H1 (cell line): ENCODE results near the gene NKPD1. TPM values are rescaled to one million over a fixed set of nuclear protein-coding genes. Genes with fewer than 3 reads are reported as not detected.
A peak's percentile ranks its signal among the peaks of the same experiment; 100 is the strongest.

Experiments
- CTCF ChIA-PET: fragments of 300-600 bp; sonication (Branson Sonifier 250); formaldehyde crosslinking; loops from one replicate; lab custom pipeline; 2021; ENCODE audit not compliant: partially characterized antibody; lab: Charles Lee
- POLR2A ChIA-PET: fragments of 300-600 bp; sonication (Branson Sonifier 250); formaldehyde crosslinking; loops from one replicate; lab custom pipeline; 2021; ENCODE audit warnings: inconsistent platforms; ENCODE audit not compliant: partially characterized antibody; lab: Charles Lee
- DNase-seq, 2 experiments: peaks; one replicate each; pipeline versions ENCODE4 v3.0.0 to v3.0.0-alpha.2; 2010 to 2022; ENCODE audit warnings: low spot score in 2 of 2, low read depth in 1 of 2, mixed read lengths in 1 of 2
- FAIRE-seq: peaks from 2 replicates; lab custom pipeline; 2011; peaks lifted over from hg19 to GRCh38; lab: Jason Lieb, UNC
- H2AFZ ChIP-seq: 2 replicates; pipeline ENCODE4 v1.8.1; 2012; ENCODE audit warnings: low read length, inconsistent platforms
- H2AK5ac ChIP-seq: 2 replicates; pipeline ENCODE4 v1.6.1; 2013; ENCODE audit warnings: low read depth, low read length
- H2BK120ac ChIP-seq: replicated peaks from 2 replicates; pipeline ENCODE3; 2013; ENCODE audit warnings: low read depth, low read length, inconsistent platforms
- H2BK12ac ChIP-seq: 2 replicates; pipeline ENCODE4 v1.6.1; 2013; ENCODE audit warnings: low read depth, low read length
- H2BK15ac ChIP-seq: 2 replicates; pipeline ENCODE4 v1.6.1; 2013; ENCODE audit warnings: low read length
- H2BK20ac ChIP-seq: 2 replicates; pipeline ENCODE4 v1.6.1; 2013; ENCODE audit warnings: low read length
- H2BK5ac ChIP-seq: 2 replicates; pipeline ENCODE4 v1.6.1; 2013; ENCODE audit warnings: low read depth, low read length
- H3K14ac ChIP-seq: 2 replicates; pipeline ENCODE4 v1.6.1; 2013; ENCODE audit warnings: inconsistent platforms; ENCODE audit not compliant: insufficient read length
- H3K18ac ChIP-seq: 2 replicates; pipeline ENCODE4 v1.6.1; 2013; ENCODE audit warnings: low read length; ENCODE audit errors: extremely low read depth
- H3K23ac ChIP-seq: 2 replicates; pipeline ENCODE4 v1.6.1; 2013; ENCODE audit warnings: inconsistent platforms; ENCODE audit not compliant: insufficient read length
- H3K23me2 ChIP-seq: 2 replicates; pipeline ENCODE4 v1.6.1; 2013; ENCODE audit warnings: low read depth, low read length
- H3K27ac ChIP-seq: 2 replicates; pipeline ENCODE4 v1.6.1; 2011; ENCODE audit warnings: low read depth, low read length, inconsistent platforms
- H3K27me3 ChIP-seq, 4 experiments: replicated peaks in 1 of 4; 1 replicate in 1 of 4; 2 replicates in 3 of 4; pipeline versions ENCODE4 v1.6.1 to v1.8.1; 2011 to 2013; ENCODE audit warnings: low read length in 3 of 4, mild to moderate bottlenecking in 3 of 4, inconsistent platforms in 2 of 4, mixed read lengths in 2 of 4, moderate library complexity in 1 of 4; ENCODE audit not compliant: control insufficient read depth in 3 of 4, insufficient read depth in 3 of 4; ENCODE audit errors: extremely low read depth in 1 of 4
- H3K36me3 ChIP-seq, 4 experiments: 2 replicates each; pipeline versions ENCODE4 v1.6.1 to v1.8.1; 2011 to 2013; ENCODE audit warnings: mild to moderate bottlenecking in 4 of 4, low read length in 3 of 4, moderate library complexity in 2 of 4, control low read depth in 1 of 4, inconsistent platforms in 1 of 4; ENCODE audit not compliant: insufficient read depth in 4 of 4, control insufficient read depth in 2 of 4
- H3K4ac ChIP-seq: replicated peaks from 2 replicates; pipeline ENCODE3; 2013; ENCODE audit warnings: low read length, low read depth, mixed read lengths, inconsistent platforms; ENCODE audit not compliant: insufficient read length
- H3K4me1 ChIP-seq, 4 experiments: replicated peaks in 1 of 4; 1 replicate in 1 of 4; 2 replicates in 3 of 4; pipeline versions ENCODE4 v1.6.1 to v1.8.1; 2011 to 2013; ENCODE audit warnings: low read length in 3 of 4, inconsistent platforms in 2 of 4, mixed read lengths in 1 of 4; ENCODE audit not compliant: insufficient read depth in 4 of 4, control insufficient read depth in 3 of 4
- H3K4me2 ChIP-seq, 2 experiments: 2 replicates each; pipeline versions ENCODE4 v1.6.1 to v1.8.1; 2011 to 2013; ENCODE audit warnings: low read depth in 2 of 2, low read length in 2 of 2, control low read depth in 1 of 2, inconsistent platforms in 1 of 2, mild to moderate bottlenecking in 1 of 2; ENCODE audit not compliant: insufficient read depth in 1 of 2
- H3K4me3 ChIP-seq, 4 experiments: fragments of 200-600, 300-600 bp in 1 of 4; sonication (generic), shearing (Covaris generic), sonication (Bioruptor Twin) in 1 of 4; 2 replicates each; pipeline versions ENCODE4 v1.5.1 to v1.8.1; 2011 to 2016; ENCODE audit warnings: low read length in 4 of 4, low read depth in 3 of 4, control low read depth in 2 of 4, inconsistent platforms in 2 of 4, mild to moderate bottlenecking in 2 of 4, mixed read lengths in 1 of 4, moderate library complexity in 1 of 4; ENCODE audit not compliant: insufficient read depth in 2 of 4; ENCODE audit errors: extremely low read depth in 1 of 4
- H3K56ac ChIP-seq: replicated peaks from 2 replicates; pipeline ENCODE3; 2013; ENCODE audit warnings: low read depth, mild to moderate bottlenecking, mixed read lengths, low read length, inconsistent platforms; ENCODE audit not compliant: insufficient read length
- H3K79me1 ChIP-seq: 2 replicates; pipeline ENCODE4 v1.6.1; 2013; ENCODE audit warnings: low read depth, low read length, control low read depth
- H3K79me2 ChIP-seq, 2 experiments: 2 replicates each; pipeline versions ENCODE4 v1.6.1 to v1.8.1; 2012 to 2013; ENCODE audit warnings: low read length in 2 of 2, mild to moderate bottlenecking in 2 of 2, inconsistent platforms in 1 of 2; ENCODE audit not compliant: insufficient read depth in 2 of 2, control insufficient read depth in 1 of 2
- H3K9ac ChIP-seq, 4 experiments: replicated peaks in 1 of 4; 1 replicate in 1 of 4; 2 replicates in 3 of 4; pipeline versions ENCODE4 v1.6.1 to v1.8.1; 2011 to 2013; ENCODE audit warnings: low read depth in 3 of 4, low read length in 3 of 4, control low read depth in 2 of 4, mild to moderate bottlenecking in 2 of 4, moderate library complexity in 2 of 4, inconsistent platforms in 1 of 4; ENCODE audit errors: extremely low read depth in 1 of 4
- H3K9me3 ChIP-seq, 2 experiments: 2 replicates each; pipeline versions ENCODE4 v1.6.1 to v1.8.1; 2012 to 2013; ENCODE audit warnings: mild to moderate bottlenecking in 2 of 2, moderate library complexity in 2 of 2, control low read depth in 1 of 2, inconsistent platforms in 1 of 2, low read depth in 1 of 2, low read length in 1 of 2, mixed read lengths in 1 of 2; ENCODE audit not compliant: insufficient read depth in 2 of 2
- H4K20me1 ChIP-seq, 2 experiments: replicated peaks in 1 of 2; 2 replicates each; pipeline versions ENCODE3 to v1.8.1; 2011 to 2013; ENCODE audit warnings: inconsistent platforms in 2 of 2, low read length in 2 of 2, mild to moderate bottlenecking in 1 of 2; ENCODE audit not compliant: insufficient read depth in 2 of 2, control insufficient read depth in 1 of 2
- H4K5ac ChIP-seq: 2 replicates; pipeline ENCODE4 v1.6.1; 2013; ENCODE audit warnings: low read length, low read depth, mixed read lengths, inconsistent platforms; ENCODE audit not compliant: insufficient read length
- H4K8ac ChIP-seq: 2 replicates; pipeline ENCODE4 v1.8.0; 2013; ENCODE audit warnings: mild to moderate bottlenecking, moderate library complexity, low read length, inconsistent platforms; ENCODE audit not compliant: insufficient read depth; ENCODE audit errors: extremely low read depth
- H4K91ac ChIP-seq: replicated peaks from 2 replicates; pipeline ENCODE3; 2013; ENCODE audit warnings: low read length, mixed read lengths, inconsistent platforms; ENCODE audit not compliant: insufficient read length
- CREB1 ChIP-seq: IDR thresholded peaks from 2 replicates; pipeline ENCODE4 v1.6.1; 2012; ENCODE audit warnings: inconsistent platforms
- GABPA ChIP-seq: IDR thresholded peaks from 2 replicates; pipeline ENCODE4 v1.6.1; 2011; ENCODE audit warnings: mild to moderate bottlenecking, low read length, moderate library complexity, borderline replicate concordance; ENCODE audit not compliant: insufficient read depth
- GTF2F1 ChIP-seq: IDR thresholded peaks from 2 replicates; pipeline ENCODE4 v1.6.1; 2012; ENCODE audit warnings: low read depth, low read length, improper control_type of control experiment, borderline replicate concordance
- HDAC6 ChIP-seq: IDR thresholded peaks from one replicate; pipeline ENCODE4 v1.7.1; 2012; ENCODE audit warnings: low read depth, mild to moderate bottlenecking, inconsistent platforms, low read length, moderate library complexity
- KDM5A ChIP-seq: fragments of 200-600 bp; IDR thresholded peaks from 2 replicates; pipeline ENCODE4 v1.7.1; 2012; ENCODE audit warnings: mild to moderate bottlenecking, low read length, inconsistent platforms, mixed read lengths
- RAD21 ChIP-seq, 2 experiments: IDR thresholded peaks in 1 of 2; conservative IDR thresholded peaks in 1 of 2; 2 replicates each; pipeline ENCODE4 v1.6.1; 2011; ENCODE audit warnings: low read depth in 2 of 2, low read length in 2 of 2, improper control_type of control experiment in 1 of 2, inconsistent platforms in 1 of 2, mild to moderate bottlenecking in 1 of 2, moderate library complexity in 1 of 2
- TBP ChIP-seq: IDR thresholded peaks from 2 replicates; pipeline ENCODE4 v1.6.1; 2011; ENCODE audit warnings: low read depth, low read length, improper control_type of control experiment
- WGBS, 2 experiments: shearing (Covaris generic) in 1 of 2; methylation state at CpG; one replicate each; pipeline versions ENCODE4 v1.1.6 to v1.1.7; 2013 to 2015; ENCODE audit warnings: low lambda C conversion rate in 2 of 2, mixed read lengths in 2 of 2, inconsistent platforms in 1 of 2, low coverage in 1 of 2, missing lambda C conversion rate in 1 of 2; ENCODE audit not compliant: insufficient replicate concordance in 2 of 2, insufficient coverage in 1 of 2, insufficient read length in 1 of 2; ENCODE audit errors: extremely low coverage in 1 of 2, missing lambda C conversion rate in 1 of 2; 5-methylcytosine and 5-hydroxymethylcytosine counted together
- polyA plus RNA-seq, 7 experiments: library from polyadenylated mRNA; depleted of rRNA in 3 of 7; stranded (reverse) in 5 of 7; unstranded in 2 of 7; fragments of >200 nt in 5 of 7; fragments of 200-250 nt in 2 of 7; gene quantifications; 1 replicate in 5 of 7; 2 replicates in 1 of 7; 4 replicates in 1 of 7; pipeline versions ENCODE4 v1.2.1 to v1.2.3, GENCODE V29; 2011 to 2013; ENCODE audit warnings: missing spikeins in 2 of 7, mixed read lengths in 2 of 7
- total RNA-seq: library from RNA; stranded (reverse); fragmentation: NEBNext Ultra II Directional; extraction: Animal tissue kit (Norgen Biotek cat#: 25700); gene quantifications from 2 replicates; pipeline ENCODE4 v1.2.1, GENCODE V29; 2021
- TF ChIP-seq, protein P1 (sequence below), 3 experiments: IDR thresholded peaks; 1 replicate in 2 of 3; 2 replicates in 1 of 3; pipeline versions ENCODE4 v1.5.1 to v1.6.1; 2011; ENCODE audit warnings: low read length in 3 of 3, mild to moderate bottlenecking in 3 of 3, inconsistent platforms in 2 of 3, low read depth in 1 of 3, moderate library complexity in 1 of 3; ENCODE audit not compliant: insufficient read depth in 1 of 3; ENCODE audit errors: control extremely low read depth in 1 of 3

Gene NKPD1
- total and polyA plus RNA-seq, 2 of the 8 experiments (the other 6 are each of a cell fraction or from before 2014, with no cell fraction given) = 0.30 to 0.39 TPM

DNA sequence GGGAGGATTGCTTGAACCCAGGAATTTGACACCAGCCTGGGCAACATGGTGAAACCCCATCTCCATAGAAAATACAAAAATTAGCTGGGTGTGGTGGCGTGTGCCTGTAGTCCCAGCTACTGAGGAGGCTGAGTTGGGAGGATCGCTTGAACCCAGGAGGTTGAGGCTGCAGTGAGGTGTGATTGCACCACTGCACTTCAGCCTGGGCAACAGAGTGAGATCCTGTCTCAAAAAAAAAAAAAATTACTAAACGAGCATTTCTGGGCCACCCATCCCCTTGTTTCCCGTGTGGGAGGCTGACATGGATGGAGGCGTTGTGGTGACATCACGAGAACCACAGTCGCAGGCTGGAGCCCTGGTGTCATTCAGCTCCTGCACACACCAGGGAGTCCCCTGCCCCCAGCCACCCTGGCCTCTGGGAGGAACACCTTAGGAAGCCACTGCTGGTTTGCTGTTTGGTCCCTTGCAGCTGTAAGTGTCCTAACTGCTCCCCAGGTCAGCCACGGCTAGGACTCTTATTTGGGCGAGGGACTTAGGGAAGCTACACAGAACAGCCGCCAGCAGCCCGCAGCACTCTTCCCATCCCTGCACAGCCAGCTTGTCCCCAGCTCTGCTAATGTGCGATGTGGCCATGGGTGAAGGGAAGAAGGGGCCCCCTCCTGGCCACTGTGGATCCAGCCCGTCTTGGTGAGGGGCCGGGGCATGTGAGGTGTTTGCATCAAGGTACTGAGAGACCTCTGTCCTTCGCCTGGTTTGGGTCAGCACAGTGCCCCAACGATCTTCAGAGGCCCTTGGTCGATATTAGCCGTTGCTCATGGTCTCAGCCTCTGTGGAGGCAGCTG is 12.7 kb downstream of the NKPD1 start:
- Histone ChIP-seq H2BK12ac (no peak overlapping the region), H3K27me3 (peaks cover 6 to 21% (median 19%) of the 10 kb centered on the region in 4 experiments), H3K9me3 (peaks cover 0 to 5% of the 10 kb centered on the region in 2 experiments; a peak in 1 of 4 replicates), H3K4me1 (peaks cover 0 to 5% (median 0%) of the 10 kb centered on the region in 4 experiments; a peak in 3 of 7 replicates), H3K4me3 (no peak overlapping the region), H3K56ac (no peak overlapping the region), H3K79me2 (no peaks in the 10 kb centered on the region), H2BK5ac (no peak overlapping the region; the same call in 1 of the 2 replicates), H4K5ac (no peak overlapping the region), H3K4ac (no peak overlapping the region), H3K36me3 (peaks cover 0 to 13% (median 2%) of the 10 kb centered on the region in 4 experiments; a peak in 2 of 8 replicates), H3K79me1 (no peaks in the 10 kb centered on the region; the same call in 1 of the 2 replicates), H3K4me2 (no peak overlapping the region), H3K27ac (no peak overlapping the region), H2BK120ac (no peak overlapping the region), H3K23me2 (no peaks in the 10 kb centered on the region), H3K14ac (no peak overlapping the region), H2AFZ (no peak overlapping the region), H3K9ac (no peak overlapping the region), H3K23ac (no peak overlapping the region), H2BK15ac (no peak overlapping the region), H4K8ac (no peak overlapping the region), H3K18ac (no peak overlapping the region), H2BK20ac (no peak overlapping the region), H4K91ac (no peak overlapping the region), H2AK5ac (no peak overlapping the region), H4K20me1 (peaks cover 0 to 22% of the 10 kb centered on the region in 2 experiments)
- DNase-seq (peak in 1 of 2 experiments; percentile 74), FAIRE-seq (no peak)
- 87% methylated on average over 15 of the region's 18 CpGs; no CpG with 5 or more reads in 1 of the 2 experiments for WGBS, 2 experiments
- ChIA-PET POLR2A (interaction anchor here (0.6 to 3.2 kb wide), 12 partner anchors 10 to 109 kb away, joined by 3 to 20 read pairs (median 3); partner anchors contain the start of genes CLASRP and NKPD1), CTCF (interaction anchor here (0.6 to 5.5 kb wide), 28 partner anchors 8 to 656 kb away, joined by 3 to 32 read pairs (median 4); partner anchors contain the start of genes EXOC3L2 and NKPD1)
- TF ChIP-seq KDM5A (no peak), TBP (no peak), GABPA (peak; percentile 23; the same call in 1 of the 2 replicates), HDAC6 (no peak), CREB1 (no peak), GTF2F1 (no peak), RAD21 (IDR thresholded peaks at IDR 0.05 in 1 of 2, conservative IDR thresholded peaks at IDR 0.05 in 1 of 2; ENCODE audit: low read depth in 2 of 2, low read length in 2 of 2) (peak; percentile 43 to 58)
- TF ChIP-seq, protein P1, sequence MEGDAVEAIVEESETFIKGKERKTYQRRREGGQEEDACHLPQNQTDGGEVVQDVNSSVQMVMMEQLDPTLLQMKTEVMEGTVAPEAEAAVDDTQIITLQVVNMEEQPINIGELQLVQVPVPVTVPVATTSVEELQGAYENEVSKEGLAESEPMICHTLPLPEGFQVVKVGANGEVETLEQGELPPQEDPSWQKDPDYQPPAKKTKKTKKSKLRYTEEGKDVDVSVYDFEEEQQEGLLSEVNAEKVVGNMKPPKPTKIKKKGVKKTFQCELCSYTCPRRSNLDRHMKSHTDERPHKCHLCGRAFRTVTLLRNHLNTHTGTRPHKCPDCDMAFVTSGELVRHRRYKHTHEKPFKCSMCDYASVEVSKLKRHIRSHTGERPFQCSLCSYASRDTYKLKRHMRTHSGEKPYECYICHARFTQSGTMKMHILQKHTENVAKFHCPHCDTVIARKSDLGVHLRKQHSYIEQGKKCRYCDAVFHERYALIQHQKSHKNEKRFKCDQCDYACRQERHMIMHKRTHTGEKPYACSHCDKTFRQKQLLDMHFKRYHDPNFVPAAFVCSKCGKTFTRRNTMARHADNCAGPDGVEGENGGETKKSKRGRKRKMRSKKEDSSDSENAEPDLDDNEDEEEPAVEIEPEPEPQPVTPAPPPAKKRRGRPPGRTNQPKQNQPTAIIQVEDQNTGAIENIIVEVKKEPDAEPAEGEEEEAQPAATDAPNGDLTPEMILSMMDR (IDR thresholded peaks at IDR 0.05; ENCODE audit: control extremely low read depth in 1 of 3, insufficient read depth in 1 of 3, low read depth in 1 of 3, low read length in 3 of 3) = peak; percentile 41 to 67 (median 66)
